Stimulated activated naive CD8-positive, alpha-beta T cell treated with anti-CD3 and anti-CD28 coated beads, Interleukin-15, Interleukin-2, amounts not matched to agents 100 ng/mL and 50 ng/mL, for 24 hours (primary cell): ENCODE data around the gene UGT1A9.
"Not testable (repeated sequence)": the region's sequence is repeated elsewhere in the genome, so short reads cannot be mapped to it uniquely, and the experiment has no call there.

ENCODE experiments used
- H3K27ac Mint-ChIP-seq: one replicate; pipeline ENCODE4 v1.8.0; 2021; ENCODE audit warnings: mild to moderate bottlenecking, mixed read lengths
- H3K27me3 Mint-ChIP-seq: one replicate; pipeline ENCODE4 v1.8.0; 2021; ENCODE audit warnings: mixed read lengths
- H3K36me3 Mint-ChIP-seq: one replicate; pipeline ENCODE4 v1.8.0; 2021; ENCODE audit warnings: low read depth, mixed read lengths
- H3K4me1 Mint-ChIP-seq: one replicate; pipeline ENCODE4 v1.8.0; 2021; ENCODE audit warnings: low read depth, mixed read lengths
- H3K4me3 Mint-ChIP-seq: one replicate; pipeline ENCODE4 v1.8.0; 2021; ENCODE audit warnings: mild to moderate bottlenecking, mixed read lengths
- H3K9me3 Mint-ChIP-seq: one replicate; pipeline ENCODE4 v1.8.0; 2021; ENCODE audit warnings: mixed read lengths

Gene UGT1A9

GRCh38 chr2:233751212-233752009, 79.7 kb downstream of the UGT1A9 start:
- not testable (repeated sequence) for H3K4me3 Mint-ChIP-seq, H3K27ac Mint-ChIP-seq, H3K36me3 Mint-ChIP-seq, H3K4me1 Mint-ChIP-seq
- Mint-ChIP-seq H3K27me3 (peaks cover 19% of the 10 kb centered on the region), H3K9me3 (peaks cover 11% of the 10 kb centered on the region)

- H3K4me3 Mint-ChIP-seq = no peak overlapping the region
- H3K27me3 Mint-ChIP-seq = peaks cover 6% of the 10 kb centered on the region
- no peaks in the 10 kb centered on the region for H3K4me1 Mint-ChIP-seq
- H3K9me3 Mint-ChIP-seq = peaks cover 7% of the 10 kb centered on the region
- no peak overlapping the region for H3K27ac Mint-ChIP-seq
- no peaks in the 10 kb centered on the region for H3K36me3 Mint-ChIP-seq
Measured at GRCh38 chr2:233754872-233755611, 83.3 kb downstream of the UGT1A9 start.

- peaks cover 6% of the 10 kb centered on the region for H3K27me3 Mint-ChIP-seq
- H3K4me1 Mint-ChIP-seq = no peaks in the 10 kb centered on the region
- H3K4me3 Mint-ChIP-seq = no peak overlapping the region
- H3K9me3 Mint-ChIP-seq = peaks cover 2% of the 10 kb centered on the region
- H3K36me3 Mint-ChIP-seq = no peaks in the 10 kb centered on the region
- no peak overlapping the region for H3K27ac Mint-ChIP-seq
Measured at GRCh38 chr2:233756429-233757081, 84.9 kb downstream of the UGT1A9 start.

- no peaks in the 10 kb centered on the region for H3K36me3 Mint-ChIP-seq
- H3K4me3 Mint-ChIP-seq = no peak overlapping the region
- H3K27me3 Mint-ChIP-seq = peaks cover 4% of the 10 kb centered on the region
- no peak overlapping the region for H3K27ac Mint-ChIP-seq
- no peaks in the 10 kb centered on the region for H3K9me3 Mint-ChIP-seq
- no peaks in the 10 kb centered on the region for H3K4me1 Mint-ChIP-seq
Measured at GRCh38 chr2:233758141-233758540, 86.4 kb downstream of the UGT1A9 start.

- H3K4me3 Mint-ChIP-seq = no peak overlapping the region
- H3K36me3 Mint-ChIP-seq = no peaks in the 10 kb centered on the region
- no peak overlapping the region for H3K27ac Mint-ChIP-seq
- H3K27me3 Mint-ChIP-seq = peaks cover 11% of the 10 kb centered on the region
- no peaks in the 10 kb centered on the region for H3K9me3 Mint-ChIP-seq
- H3K4me1 Mint-ChIP-seq = no peaks in the 10 kb centered on the region
Measured at GRCh38 chr2:233758849-233759248, 87.2 kb downstream of the UGT1A9 start.

- no peak within 1 kb of the TSS for H3K27ac Mint-ChIP-seq
- no peaks in the 10 kb centered on the region for H3K4me1 Mint-ChIP-seq
- peaks cover 20% of the 10 kb centered on the region for H3K27me3 Mint-ChIP-seq
- H3K9me3 Mint-ChIP-seq = no peaks in the 10 kb centered on the region
- H3K4me3 Mint-ChIP-seq = no peak within 1 kb of the TSS
- H3K36me3 Mint-ChIP-seq = no peaks in the 10 kb centered on the region
Measured at GRCh38 chr2:233760043-233760442, 88.3 kb downstream of the UGT1A9 start, which contains the start of gene UGT1A1. Gene UGT1A1 (plus strand): TSS chr2:233760270. CDS start chr2:233760288, 18 bp downstream.

- Mint-ChIP-seq H3K27me3 (peaks cover 23% of the 10 kb centered on the region), H3K9me3 (no peaks in the 10 kb centered on the region), H3K4me3 (no peak overlapping the region), H3K36me3 (no peaks in the 10 kb centered on the region), H3K4me1 (no peaks in the 10 kb centered on the region), H3K27ac (no peak overlapping the region)
Measured at GRCh38 chr2:233761040-233761769, 89.5 kb downstream of the UGT1A9 start.

- peaks cover 34% of the 10 kb centered on the region for H3K27me3 Mint-ChIP-seq
- no peaks in the 10 kb centered on the region for H3K9me3 Mint-ChIP-seq
- H3K4me3 Mint-ChIP-seq = no peak overlapping the region
- H3K36me3 Mint-ChIP-seq = no peaks in the 10 kb centered on the region
- H3K4me1 Mint-ChIP-seq = no peaks in the 10 kb centered on the region
- H3K27ac Mint-ChIP-seq = no peak overlapping the region
Measured at GRCh38 chr2:233764264-233764663, 92.6 kb downstream of the UGT1A9 start.

GRCh38 chr2:233764761-233765160, 93.1 kb downstream of the UGT1A9 start:
- Mint-ChIP-seq H3K27me3 (peaks cover 36% of the 10 kb centered on the region), H3K27ac (no peak overlapping the region), H3K4me1 (no peaks in the 10 kb centered on the region), H3K4me3 (no peak overlapping the region), H3K36me3 (no peaks in the 10 kb centered on the region), H3K9me3 (no peaks in the 10 kb centered on the region)

GRCh38 chr2:233766416-233766815, 94.7 kb downstream of the UGT1A9 start:
- Mint-ChIP-seq H3K4me3 (no peak overlapping the region), H3K9me3 (no peaks in the 10 kb centered on the region), H3K4me1 (no peaks in the 10 kb centered on the region), H3K36me3 (no peaks in the 10 kb centered on the region), H3K27me3 (peaks cover 36% of the 10 kb centered on the region), H3K27ac (no peak overlapping the region)

- no peaks in the 10 kb centered on the region for H3K4me1 Mint-ChIP-seq
- no peak overlapping the region for H3K27ac Mint-ChIP-seq
- no peaks in the 10 kb centered on the region for H3K9me3 Mint-ChIP-seq
- peaks cover 32% of the 10 kb centered on the region for H3K27me3 Mint-ChIP-seq
- H3K36me3 Mint-ChIP-seq = no peaks in the 10 kb centered on the region
- no peak overlapping the region for H3K4me3 Mint-ChIP-seq
Measured at GRCh38 chr2:233768076-233768475, 96.4 kb downstream of the UGT1A9 start.

- Mint-ChIP-seq H3K27me3 (peaks cover 20% of the 10 kb centered on the region), H3K4me1 (no peaks in the 10 kb centered on the region), H3K4me3 (no peak overlapping the region), H3K9me3 (no peaks in the 10 kb centered on the region), H3K36me3 (no peaks in the 10 kb centered on the region), H3K27ac (no peak overlapping the region)
Measured at GRCh38 chr2:233769260-233769659, 97.6 kb downstream of the UGT1A9 start.

- Mint-ChIP-seq H3K4me1 (no peaks in the 10 kb centered on the region), H3K36me3 (no peaks in the 10 kb centered on the region), H3K27me3 (peaks cover 18% of the 10 kb centered on the region), H3K9me3 (peaks cover 11% of the 10 kb centered on the region), H3K4me3 (no peak overlapping the region), H3K27ac (no peak overlapping the region)
Measured at GRCh38 chr2:233772153-233772552, 100.5 kb downstream of the UGT1A9 start.

- H3K36me3 Mint-ChIP-seq = no peaks in the 10 kb centered on the region
- H3K4me1 Mint-ChIP-seq = no peaks in the 10 kb centered on the region
- H3K27me3 Mint-ChIP-seq = peaks cover 14% of the 10 kb centered on the region
- H3K4me3 Mint-ChIP-seq = no peak overlapping the region
- no peak overlapping the region for H3K27ac Mint-ChIP-seq
- H3K9me3 Mint-ChIP-seq = peaks cover 11% of the 10 kb centered on the region
Measured at GRCh38 chr2:233772583-233772982, 100.9 kb downstream of the UGT1A9 start.
